Activated naive CD4-positive, alpha-beta T cell treated with anti-CD3 and anti-CD28 coated beads, Interleukin-2, amount 50 U/mL, for 16 hours (primary cell): ENCODE data around the gene CACNG4.

Source experiments
- DNase-seq: peaks from one replicate; pipeline ENCODE4 v3.0.0-alpha.2; 2020

CACNG4 gene

DNA sequence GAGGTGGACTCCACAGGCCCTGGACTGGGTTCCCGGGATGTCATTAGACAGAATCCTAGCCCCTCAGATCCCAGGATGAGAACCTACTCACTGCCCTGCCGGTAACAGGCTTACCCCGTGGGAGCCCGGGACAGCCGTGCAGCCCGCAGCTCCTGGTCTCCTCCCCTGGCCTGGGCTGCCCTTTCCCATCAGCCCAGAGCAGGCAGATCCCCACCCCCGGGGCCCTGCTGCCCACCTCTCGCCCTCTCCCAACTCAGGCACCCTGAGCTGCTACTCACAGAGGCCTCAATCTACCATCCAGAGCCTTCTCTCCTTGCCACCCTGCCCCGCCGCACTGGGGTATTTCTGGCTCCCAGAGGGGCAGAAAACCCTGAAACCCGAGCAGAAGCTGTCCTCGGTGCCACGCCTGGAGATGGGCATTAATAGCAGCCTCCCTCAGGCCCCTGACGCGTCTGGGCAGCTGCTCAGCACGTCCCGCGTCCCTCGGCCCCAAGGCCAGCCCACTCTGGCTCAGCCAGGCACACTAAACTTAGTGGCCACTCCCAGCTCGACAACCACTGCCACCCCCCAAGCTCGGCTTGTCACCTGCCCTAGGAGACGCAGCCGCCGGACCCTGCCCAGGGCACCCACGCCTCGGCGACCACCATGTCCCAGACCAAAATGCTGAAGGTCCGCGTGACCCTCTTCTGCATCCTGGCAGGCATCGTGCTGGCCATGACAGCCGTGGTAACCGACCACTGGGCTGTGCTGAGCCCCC lies 79.7 kb downstream of the CACNG4 start, which contains the start of gene CACNG1:
Gene CACNG1, plus strand, starts transcription at position 539 of the 757 bp plus-strand sequence. Its CDS starts 107 bp downstream, at position 646.
- no peak for DNase-seq

DNA sequence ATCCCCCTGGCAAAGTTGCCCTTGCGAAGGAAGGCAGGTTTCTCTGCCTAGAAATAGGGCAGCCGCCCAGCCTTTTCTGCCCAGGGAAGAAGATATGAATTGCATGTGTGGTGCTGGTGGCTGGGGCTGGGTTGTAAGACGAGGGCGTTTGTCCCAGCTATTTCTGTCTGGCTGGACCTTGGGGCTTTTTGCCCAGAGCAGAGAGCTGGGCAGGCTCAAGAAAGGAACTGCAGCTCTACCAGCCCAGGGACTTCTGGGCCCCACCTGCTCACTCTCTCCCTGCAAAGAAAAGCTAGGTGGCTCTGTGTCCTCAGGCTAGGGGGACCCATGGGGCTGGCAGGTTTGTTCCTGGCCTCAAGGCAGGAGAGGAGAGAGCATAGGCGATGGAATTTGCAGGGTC lies 80.4 kb downstream of the CACNG4 start:
- DNase-seq, result no peak

DNA sequence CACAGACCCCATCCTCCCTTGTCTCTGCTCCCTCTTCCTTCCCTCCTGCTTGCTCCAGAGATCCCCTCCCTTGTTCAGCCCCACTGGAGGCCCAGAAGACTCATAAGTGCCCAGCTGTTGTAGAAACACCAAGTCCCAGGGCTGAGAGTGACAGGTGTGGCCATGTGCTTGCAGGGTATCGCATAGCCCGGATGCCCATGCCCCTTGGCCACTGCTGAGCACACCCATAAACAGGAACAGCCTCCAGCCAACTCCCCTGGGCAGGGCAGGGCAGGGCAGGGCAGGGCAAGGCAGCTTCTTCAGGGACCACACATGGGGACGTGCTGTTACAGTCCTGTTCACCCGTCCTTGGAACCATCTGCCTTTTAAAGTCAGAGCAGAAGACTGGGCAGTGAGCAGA lies 81.9 kb downstream of the CACNG4 start:
- DNase-seq, result no peak

DNA sequence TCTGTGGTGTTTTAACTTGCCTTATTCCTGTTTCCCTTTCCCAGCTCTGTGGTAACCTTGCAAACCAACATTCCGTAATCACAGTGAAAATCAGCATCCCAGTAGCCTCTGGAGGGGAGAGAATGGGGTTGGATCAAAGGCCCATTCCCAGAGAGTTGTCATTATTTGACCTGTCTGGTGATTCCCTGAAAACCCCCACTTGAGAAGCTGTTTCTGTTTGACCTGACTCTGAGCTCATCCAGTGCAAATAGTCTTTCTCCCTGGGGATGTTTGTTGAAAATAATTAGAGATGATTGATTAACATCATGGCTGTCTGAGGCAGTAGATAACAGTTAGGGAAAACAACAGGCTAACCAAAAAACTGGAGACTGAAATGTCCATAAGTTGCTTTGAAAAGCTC lies 82.9 kb downstream of the CACNG4 start:
- DNase-seq, result no peak

DNA sequence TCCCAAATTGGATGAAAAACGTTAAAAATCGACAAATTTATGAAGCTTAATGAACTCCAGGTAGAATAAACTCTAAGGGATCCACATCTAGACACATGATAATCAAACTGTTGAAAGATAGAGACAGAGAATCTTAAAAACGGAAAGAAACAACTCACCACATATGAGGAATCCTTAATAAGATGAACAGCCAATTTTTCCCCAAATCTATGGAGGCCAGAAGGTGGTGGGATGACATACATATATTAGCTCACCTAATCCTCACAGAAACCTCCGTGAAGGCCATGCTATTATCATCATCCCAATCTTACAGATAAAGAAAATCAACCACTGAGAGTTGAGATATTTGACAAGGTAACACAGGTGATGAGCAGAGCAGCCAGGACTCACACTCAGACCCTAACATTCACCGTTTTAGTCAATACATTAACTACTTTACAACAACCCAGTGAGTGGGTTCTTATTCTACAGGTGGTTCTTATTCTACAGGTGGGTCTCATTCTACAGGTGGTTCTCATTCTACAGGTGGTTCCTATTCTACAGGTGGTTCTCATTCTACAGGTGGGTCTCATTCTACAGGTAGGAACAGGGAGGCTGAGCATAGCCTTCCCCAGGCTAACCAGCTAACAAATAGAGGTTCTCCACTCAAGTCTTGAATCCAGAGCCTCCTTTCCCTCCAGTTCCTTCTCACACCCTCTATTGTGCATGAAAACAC lies 84.7 kb downstream of the CACNG4 start:
- no peak for DNase-seq

GRCh38 chr17:67050066-67050465 lies 85.6 kb downstream of the CACNG4 start:
- DNase-seq, result no peak

GRCh38 chr17:67050471-67051154 lies 86.1 kb downstream of the CACNG4 start:
- DNase-seq, result no peak

GRCh38 chr17:67051155-67051538 lies 86.6 kb downstream of the CACNG4 start:
- no peak for DNase-seq

DNA sequence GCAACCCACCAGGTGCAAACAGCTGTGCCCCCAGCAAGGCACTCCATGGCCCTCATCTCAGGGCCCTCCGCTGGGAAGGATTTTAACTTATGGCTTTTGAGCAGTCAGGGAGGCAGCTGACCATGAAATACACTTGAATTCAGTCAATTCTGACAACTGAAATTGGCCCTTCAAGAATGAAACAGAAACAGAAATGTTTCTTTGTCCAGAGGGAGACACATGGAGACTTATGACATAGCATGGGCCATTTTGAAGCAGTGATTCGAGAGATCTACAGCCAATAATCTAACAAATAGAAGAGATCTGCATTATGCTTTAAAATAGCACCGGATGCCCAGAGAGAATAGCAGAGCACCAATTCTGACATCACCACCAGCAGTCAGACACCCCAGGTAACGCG lies 87.3 kb downstream of the CACNG4 start:
- DNase-seq, result no peak

- no peak for DNase-seq
These were observed 88.4 kb downstream of the CACNG4 start for GRCh38 chr17:67052720-67053437.

DNA sequence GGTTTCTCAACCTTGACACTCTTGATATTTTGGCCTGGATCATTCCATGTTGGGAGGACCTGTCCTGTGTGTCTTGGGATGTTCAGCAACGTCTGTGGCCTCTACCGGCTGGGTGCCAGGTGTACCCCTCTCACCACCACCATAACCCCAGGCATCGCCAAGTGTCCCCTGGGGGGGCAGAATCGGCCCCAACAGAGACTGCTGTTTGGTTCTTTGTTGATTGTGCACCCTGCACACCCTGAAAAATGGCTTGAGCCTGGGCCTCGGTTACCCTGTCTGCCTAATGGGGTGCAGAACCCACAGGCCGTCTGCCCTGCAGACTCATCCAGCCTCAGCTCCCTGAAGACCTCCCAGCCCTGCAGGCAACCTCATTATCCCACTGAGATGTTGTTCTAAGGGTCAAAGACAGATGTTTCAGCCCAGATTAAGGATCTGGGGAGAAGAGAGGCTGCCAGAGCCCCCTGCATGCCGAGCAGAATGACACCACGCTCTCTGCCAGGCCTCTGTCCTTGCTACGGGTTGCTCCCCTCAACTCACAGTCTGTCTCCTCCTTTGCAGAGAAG lies 89.0 kb downstream of the CACNG4 start:
- no peak for DNase-seq

DNA sequence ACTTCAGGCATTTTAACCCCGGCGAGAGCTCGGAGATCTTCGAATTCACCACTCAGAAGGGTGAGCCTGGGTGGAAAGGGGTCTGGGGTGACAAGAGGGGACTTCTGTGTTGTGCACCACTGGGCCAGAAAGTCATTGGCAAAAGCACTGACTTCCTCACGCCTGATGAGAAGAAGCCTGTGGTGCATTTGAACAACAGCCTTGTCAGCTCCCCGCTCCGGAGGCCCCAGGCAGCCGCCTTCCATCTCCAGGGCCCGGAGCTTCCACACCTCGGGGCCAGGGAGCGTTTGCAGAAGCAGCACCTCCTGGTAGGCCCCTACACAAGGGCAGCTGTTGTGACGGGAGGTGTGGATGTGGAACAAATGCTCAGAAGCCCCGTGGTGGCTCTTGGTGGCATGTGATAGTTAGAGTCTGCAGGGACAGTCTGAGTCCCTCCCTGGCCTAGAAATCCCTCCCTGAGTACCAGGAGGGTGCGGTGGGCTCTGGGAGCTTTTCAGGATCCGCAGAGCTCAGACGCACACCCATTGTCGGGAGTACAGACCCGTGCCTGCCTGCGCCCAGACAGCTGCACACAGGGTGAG lies 89.6 kb downstream of the CACNG4 start:
- no peak for DNase-seq

DNA sequence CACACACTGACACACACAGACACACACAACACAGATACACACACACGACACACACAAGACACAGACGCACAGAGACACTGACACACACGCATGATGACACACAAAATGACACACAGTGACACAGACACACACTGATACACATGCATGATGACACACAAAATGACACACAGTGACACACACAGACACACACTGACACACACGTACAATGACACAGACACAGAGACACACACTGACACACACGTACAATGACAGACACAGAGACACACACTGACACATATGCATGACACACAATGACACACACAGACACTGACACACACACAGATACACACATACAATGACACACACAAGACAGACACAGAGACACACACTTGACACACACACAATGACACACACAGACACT lies 90.1 kb downstream of the CACNG4 start:
- DNase-seq, result no peak

DNA sequence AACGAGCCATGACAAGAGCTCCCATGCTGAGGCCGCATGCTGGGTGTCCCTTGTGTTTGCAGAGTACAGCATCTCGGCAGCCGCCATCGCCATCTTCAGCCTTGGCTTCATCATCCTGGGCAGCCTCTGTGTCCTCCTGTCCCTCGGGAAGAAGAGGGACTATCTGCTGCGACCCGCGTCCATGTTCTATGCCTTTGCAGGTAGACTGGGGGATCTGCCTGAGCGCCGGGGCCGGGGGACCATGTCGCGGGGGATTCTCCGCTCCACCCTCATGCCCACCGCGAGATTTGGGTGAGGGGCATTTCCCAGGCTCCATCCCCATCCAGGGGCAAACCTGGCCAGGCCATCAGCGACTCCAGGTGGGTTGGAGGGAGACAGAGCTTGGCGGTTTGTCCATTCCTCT lies 90.5 kb downstream of the CACNG4 start:
- DNase-seq, result no peak

GRCh38 chr17:67055811-67056745 lies 91.6 kb downstream of the CACNG4 start:
- DNase-seq, result no peak

DNA sequence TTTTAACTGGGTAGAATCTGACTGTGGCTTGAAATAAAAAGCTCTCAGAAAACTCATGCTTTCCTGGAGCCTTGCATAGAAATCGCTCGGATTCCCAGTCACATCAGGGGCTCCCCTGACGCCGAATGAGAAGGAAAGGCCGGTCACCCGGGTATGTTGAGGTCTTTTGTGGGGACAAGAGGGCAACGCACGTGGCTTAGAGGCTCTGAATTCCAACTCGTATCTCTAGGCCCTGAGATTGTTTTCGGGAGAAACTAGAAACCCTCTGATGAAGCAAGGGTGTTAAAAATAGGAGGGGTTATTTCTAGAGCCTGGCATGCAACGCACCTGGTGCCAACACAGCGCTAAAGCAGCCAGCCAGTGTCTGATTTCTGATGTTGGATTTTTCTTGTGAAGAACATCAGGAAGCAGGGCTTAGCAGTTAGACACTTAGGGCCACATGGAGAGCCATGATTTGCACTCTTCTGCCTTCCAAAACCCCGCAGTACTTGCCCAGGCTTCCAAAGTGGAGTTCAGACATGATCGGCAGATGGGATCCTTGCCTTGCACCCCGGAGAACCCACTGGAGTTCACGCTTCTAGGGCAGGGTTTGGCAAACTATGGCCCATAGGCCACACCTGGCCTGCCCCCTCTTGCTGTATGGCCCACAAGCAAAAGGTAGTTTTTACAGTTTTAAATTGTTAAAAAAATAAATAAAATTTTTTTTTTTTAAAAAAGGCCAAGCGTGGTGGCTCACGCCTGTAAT lies 92.4 kb downstream of the CACNG4 start:
- no peak for DNase-seq

GRCh38 chr17:67058036-67058435 lies 93.5 kb downstream of the CACNG4 start:
- DNase-seq, result no peak

DNA sequence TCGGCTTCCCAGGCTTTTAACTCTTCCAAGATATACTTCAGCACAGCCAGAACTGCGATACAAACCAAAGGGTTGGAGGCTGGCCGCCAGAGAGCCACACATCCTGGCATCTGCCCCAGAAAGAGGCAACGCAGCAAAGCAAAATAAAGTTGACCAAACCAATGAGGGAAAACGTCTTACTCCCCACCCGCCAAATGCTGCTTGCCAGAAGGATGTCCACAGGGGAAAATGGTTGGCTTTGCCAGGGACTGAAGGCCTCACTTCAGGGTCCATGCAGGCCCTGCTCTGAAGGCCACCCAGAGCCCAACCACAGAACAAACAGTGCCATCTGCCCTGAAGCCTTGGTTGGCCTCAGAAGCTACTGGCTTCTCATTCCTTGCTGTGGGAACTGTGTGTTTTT lies 94.9 kb downstream of the CACNG4 start:
- DNase-seq, result no peak

- no peak for DNase-seq
These were observed 98.6 kb downstream of the CACNG4 start for GRCh38 chr17:67063141-67063540.

- DNase-seq, result no peak
These were observed 102.2 kb downstream of the CACNG4 start for GRCh38 chr17:67066717-67067116.
